T-helper 2 cell treated with Interferon-gamma antibody and Interleukin-4, amounts not matched to agents 100 ng/mL and 5 ng/mL, for 36 hours (primary cell): Measurements from ENCODE around the gene VILL. TPM values are rescaled to one million over a fixed set of nuclear protein-coding genes. Genes with fewer than 3 reads are reported as not detected.
"Not testable (repeated sequence)": the region's sequence is repeated elsewhere in the genome, so short reads cannot be mapped to it uniquely, and the experiment has no call there.

Experiments
- intact Hi-C: fragments of 100-400 bp; cut with micrococcal nuclease; formaldehyde crosslinking; loops from one replicate; pipeline ENCODE4 v1.15.1; 2023
- total RNA-seq: library from RNA; stranded (reverse); gene quantifications from 2 replicates; pipeline ENCODE4 v1.2.3, GENCODE V29; 2022

VILL gene
- total RNA-seq, 1 donor from 2014 or later = 20.2 TPM

GRCh38 chr3:37984596-37984995, 6.0 kb upstream of the VILL start:
- intact Hi-C loops = no loop called here

- intact Hi-C loops = no loop called here
Measured at GRCh38 chr3:37985637-37986320, 4.8 kb upstream of the VILL start.

GRCh38 chr3:37986479-37987314, 3.9 kb upstream of the VILL start:
- intact Hi-C loops = no loop called here

- intact Hi-C loops = no loop called here
Measured at GRCh38 chr3:37987315-37987697, 3.3 kb upstream of the VILL start.

GRCh38 chr3:37987751-37988179, 2.8 kb upstream of the VILL start:
- intact Hi-C loops = no loop called here

- intact Hi-C loops = not testable (repeated sequence)
Measured at GRCh38 chr3:37988376-37988775, 2.2 kb upstream of the VILL start.

- intact Hi-C loops = no loop called here
Measured at GRCh38 chr3:37988931-37989525, 1.6 kb upstream of the VILL start.

GRCh38 chr3:37989821-37990480, 635 bp upstream of the VILL start:
- intact Hi-C loops = no loop called here

GRCh38 chr3:37991109-37991508, 523 bp downstream of the VILL start:
- intact Hi-C loops = no loop called here

- intact Hi-C loops = no loop called here
Measured at GRCh38 chr3:37991823-37992222, 1.2 kb downstream of the VILL start.

- intact Hi-C loops = no loop called here
Measured at GRCh38 chr3:37992271-37993066, 1.9 kb downstream of the VILL start.

GRCh38 chr3:37993067-37993455, 2.5 kb downstream of the VILL start:
- intact Hi-C loops = no loop called here

GRCh38 chr3:37993460-37993819, 2.9 kb downstream of the VILL start:
- intact Hi-C loops = no loop called here

- intact Hi-C loops = loop anchor here (1.0 kb wide), 1 partner anchor 171 kb away; the partner anchor contains the start of gene OXSR1
Measured at GRCh38 chr3:37993820-37994638, 3.4 kb downstream of the VILL start.

GRCh38 chr3:37994639-37994972, 4.0 kb downstream of the VILL start:
- intact Hi-C loops = loop anchor here (1.0 kb wide), 1 partner anchor 171 kb away; the partner anchor contains the start of gene OXSR1

GRCh38 chr3:37995652-37996641, 5.4 kb downstream of the VILL start:
- intact Hi-C loops = no loop called here

GRCh38 chr3:37996785-37997301, 6.3 kb downstream of the VILL start:
- intact Hi-C loops = no loop called here

- intact Hi-C loops = no loop called here
Measured at GRCh38 chr3:37997342-37997741, 6.8 kb downstream of the VILL start.
